ENCODE results near the gene ACOT12. TPM values are rescaled to one million over a fixed set of nuclear protein-coding genes. Genes with fewer than 3 reads are reported as not detected.

Gene ACOT12
- total and polyA plus RNA-seq, 2 of the 13 experiments (the other 11 are each of a cell fraction or from before 2014, with no cell fraction given) = not detected

DNA sequence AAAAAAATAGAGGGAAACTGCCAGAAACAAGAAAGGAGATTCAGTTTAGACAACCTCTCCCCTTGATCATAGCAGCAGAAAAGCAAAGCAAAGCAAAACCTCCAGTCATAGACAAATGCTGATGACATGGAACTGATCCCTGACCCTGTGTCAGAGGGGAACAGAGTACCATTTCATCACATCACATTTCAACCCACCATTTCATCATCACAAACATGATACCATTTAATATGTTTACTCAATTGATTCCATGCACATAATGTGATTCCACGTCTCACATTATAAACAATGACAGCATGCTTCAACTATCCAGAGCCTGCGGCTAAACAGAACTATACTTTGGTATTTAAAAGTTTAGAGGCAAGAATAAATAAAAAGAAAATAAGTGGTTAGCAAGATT lies 28.7 kb upstream of the ACOT12 start (continued):
- TF ChIP-seq, protein P1, sequence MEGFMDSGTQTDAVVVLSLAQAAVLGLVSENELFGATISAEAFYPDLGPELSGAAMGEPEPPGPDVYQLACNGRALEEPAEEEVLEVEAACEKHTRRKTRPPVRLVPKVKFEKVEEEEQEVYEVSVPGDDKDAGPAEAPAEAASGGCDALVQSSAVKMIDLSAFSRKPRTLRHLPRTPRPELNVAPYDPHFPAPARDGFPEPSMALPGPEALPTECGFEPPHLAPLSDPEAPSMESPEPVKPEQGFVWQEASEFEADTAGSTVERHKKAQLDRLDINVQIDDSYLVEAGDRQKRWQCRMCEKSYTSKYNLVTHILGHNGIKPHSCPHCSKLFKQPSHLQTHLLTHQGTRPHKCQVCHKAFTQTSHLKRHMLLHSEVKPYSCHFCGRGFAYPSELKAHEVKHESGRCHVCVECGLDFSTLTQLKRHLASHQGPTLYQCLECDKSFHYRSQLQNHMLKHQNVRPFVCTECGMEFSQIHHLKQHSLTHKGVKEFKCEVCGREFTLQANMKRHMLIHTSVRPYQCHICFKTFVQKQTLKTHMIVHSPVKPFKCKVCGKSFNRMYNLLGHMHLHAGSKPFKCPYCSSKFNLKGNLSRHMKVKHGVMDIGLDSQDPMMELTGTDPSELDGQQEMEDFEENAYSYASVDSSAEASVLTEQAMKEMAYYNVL (CRISPR knock-in tag; IDR thresholded peaks at IDR 0.05; ENCODE audit: borderline replicate concordance) = no peak
- TF ChIP-seq ZBTB7A (CRISPR knock-in tag; IDR thresholded peaks at IDR 0.05) (no peak), CEBPB (IDR thresholded peaks at IDR 0.05; ENCODE audit: borderline replicate concordance, low read depth, low read length) (peak; percentile 93), POGZ (CRISPR knock-in tag; IDR thresholded peaks at IDR 0.05) (no peak), ZNF577 (CRISPR knock-in tag; IDR thresholded peaks at IDR 0.05; ENCODE audit: borderline replicate concordance, low read depth) (no peak), ZMYM4 (CRISPR knock-in tag; IDR thresholded peaks at IDR 0.05) (0 out of 2 replicates have a peak, but pooled peaks have one; percentile 21), ZNF205 (CRISPR knock-in tag; IDR thresholded peaks at IDR 0.05) (no peak), RAD51 (IDR thresholded peaks at IDR 0.05; ENCODE audit: borderline replicate concordance) (no peak), ZNF121 (CRISPR knock-in tag; IDR thresholded peaks at IDR 0.05) (no peak), ZKSCAN1 (IDR thresholded peaks at IDR 0.05; ENCODE audit: low read length) (no peak), EED (CRISPR knock-in tag; IDR thresholded peaks at IDR 0.05) (no peak), KLF15 (CRISPR knock-in tag; IDR thresholded peaks at IDR 0.05; ENCODE audit: borderline replicate concordance) (no peak), PHF20 (CRISPR knock-in tag; IDR thresholded peaks at IDR 0.05) (no peak), ZNF10 (CRISPR knock-in tag; IDR thresholded peaks at IDR 0.05; ENCODE audit: borderline replicate concordance, low read depth) (no peak)
- TF ChIP-seq, protein P2, sequence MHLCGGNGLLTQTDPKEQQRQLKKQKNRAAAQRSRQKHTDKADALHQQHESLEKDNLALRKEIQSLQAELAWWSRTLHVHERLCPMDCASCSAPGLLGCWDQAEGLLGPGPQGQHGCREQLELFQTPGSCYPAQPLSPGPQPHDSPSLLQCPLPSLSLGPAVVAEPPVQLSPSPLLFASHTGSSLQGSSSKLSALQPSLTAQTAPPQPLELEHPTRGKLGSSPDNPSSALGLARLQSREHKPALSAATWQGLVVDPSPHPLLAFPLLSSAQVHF (CRISPR knock-in tag; IDR thresholded peaks at IDR 0.05) = no peak
- TF ChIP-seq, protein P3, sequence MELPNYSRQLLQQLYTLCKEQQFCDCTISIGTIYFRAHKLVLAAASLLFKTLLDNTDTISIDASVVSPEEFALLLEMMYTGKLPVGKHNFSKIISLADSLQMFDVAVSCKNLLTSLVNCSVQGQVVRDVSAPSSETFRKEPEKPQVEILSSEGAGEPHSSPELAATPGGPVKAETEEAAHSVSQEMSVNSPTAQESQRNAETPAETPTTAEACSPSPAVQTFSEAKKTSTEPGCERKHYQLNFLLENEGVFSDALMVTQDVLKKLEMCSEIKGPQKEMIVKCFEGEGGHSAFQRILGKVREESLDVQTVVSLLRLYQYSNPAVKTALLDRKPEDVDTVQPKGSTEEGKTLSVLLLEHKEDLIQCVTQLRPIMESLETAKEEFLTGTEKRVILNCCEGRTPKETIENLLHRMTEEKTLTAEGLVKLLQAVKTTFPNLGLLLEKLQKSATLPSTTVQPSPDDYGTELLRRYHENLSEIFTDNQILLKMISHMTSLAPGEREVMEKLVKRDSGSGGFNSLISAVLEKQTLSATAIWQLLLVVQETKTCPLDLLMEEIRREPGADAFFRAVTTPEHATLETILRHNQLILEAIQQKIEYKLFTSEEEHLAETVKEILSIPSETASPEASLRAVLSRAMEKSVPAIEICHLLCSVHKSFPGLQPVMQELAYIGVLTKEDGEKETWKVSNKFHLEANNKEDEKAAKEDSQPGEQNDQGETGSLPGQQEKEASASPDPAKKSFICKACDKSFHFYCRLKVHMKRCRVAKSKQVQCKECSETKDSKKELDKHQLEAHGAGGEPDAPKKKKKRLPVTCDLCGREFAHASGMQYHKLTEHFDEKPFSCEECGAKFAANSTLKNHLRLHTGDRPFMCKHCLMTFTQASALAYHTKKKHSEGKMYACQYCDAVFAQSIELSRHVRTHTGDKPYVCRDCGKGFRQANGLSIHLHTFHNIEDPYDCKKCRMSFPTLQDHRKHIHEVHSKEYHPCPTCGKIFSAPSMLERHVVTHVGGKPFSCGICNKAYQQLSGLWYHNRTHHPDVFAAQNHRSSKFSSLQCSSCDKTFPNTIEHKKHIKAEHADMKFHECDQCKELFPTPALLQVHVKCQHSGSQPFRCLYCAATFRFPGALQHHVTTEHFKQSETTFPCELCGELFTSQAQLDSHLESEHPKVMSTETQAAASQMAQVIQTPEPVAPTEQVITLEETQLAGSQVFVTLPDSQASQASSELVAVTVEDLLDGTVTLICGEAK (IDR thresholded peaks at IDR 0.05) = no peak
- TF ChIP-seq, protein P3 (CRISPR knock-in tag; IDR thresholded peaks at IDR 0.05) = no peak
- TF ChIP-seq, protein P4, sequence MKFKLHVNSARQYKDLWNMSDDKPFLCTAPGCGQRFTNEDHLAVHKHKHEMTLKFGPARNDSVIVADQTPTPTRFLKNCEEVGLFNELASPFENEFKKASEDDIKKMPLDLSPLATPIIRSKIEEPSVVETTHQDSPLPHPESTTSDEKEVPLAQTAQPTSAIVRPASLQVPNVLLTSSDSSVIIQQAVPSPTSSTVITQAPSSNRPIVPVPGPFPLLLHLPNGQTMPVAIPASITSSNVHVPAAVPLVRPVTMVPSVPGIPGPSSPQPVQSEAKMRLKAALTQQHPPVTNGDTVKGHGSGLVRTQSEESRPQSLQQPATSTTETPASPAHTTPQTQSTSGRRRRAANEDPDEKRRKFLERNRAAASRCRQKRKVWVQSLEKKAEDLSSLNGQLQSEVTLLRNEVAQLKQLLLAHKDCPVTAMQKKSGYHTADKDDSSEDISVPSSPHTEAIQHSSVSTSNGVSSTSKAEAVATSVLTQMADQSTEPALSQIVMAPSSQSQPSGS (CRISPR knock-in tag; IDR thresholded peaks at IDR 0.05) = peak; percentile 52; the same call in 1 of the 2 replicates
